ENCODE results near the gene PHLPP1. TPM values are rescaled to one million over a fixed set of nuclear protein-coding genes. Genes with fewer than 3 reads are reported as not detected.

The PHLPP1 gene
- polyA plus RNA-seq, 6 donors from 2014 or later: 0.16 to 1.6 (median 0.59) TPM

- H3K4me3 Mint-ChIP-seq: no peak overlapping the region
- peak overlapping the region in 1 of 6 donors; percentile 44 for H3K27ac Mint-ChIP-seq
- H3K36me3 Mint-ChIP-seq: peaks cover 0 to 10% of the 10 kb centered on the region in 2 donors
- peaks cover 5 to 12% (median 9%) of the 10 kb centered on the region in 7 donors for H3K9me3 Mint-ChIP-seq
- no peaks in the 10 kb centered on the region for H3K4me1 Mint-ChIP-seq
- ATAC-seq (ENCODE audit: low read depth in 2 of 2) (no peak), DNase-seq (no peak)
- no peaks in the 10 kb centered on the region for H3K27me3 Mint-ChIP-seq
These were observed 307.2 kb downstream of the PHLPP1 start for GRCh38 chr18:63022429-63023022.

- no peak overlapping the region for H3K27ac Mint-ChIP-seq
- DNase-seq (no peak), ATAC-seq (ENCODE audit: low read depth in 2 of 2) (no peak)
- no peaks in the 10 kb centered on the region for H3K27me3 Mint-ChIP-seq
- H3K36me3 Mint-ChIP-seq: no peaks in the 10 kb centered on the region
- H3K4me1 Mint-ChIP-seq: peaks cover 12 to 14% (median 12%) of the 10 kb centered on the region in 3 donors
- no peak overlapping the region for H3K4me3 Mint-ChIP-seq
- peaks cover 0 to 1% (median 0%) of the 10 kb centered on the region in 7 donors for H3K9me3 Mint-ChIP-seq
These were observed 310.1 kb downstream of the PHLPP1 start for GRCh38 chr18:63025251-63026090.

GRCh38 chr18:63028380-63028779 lies 313.0 kb downstream of the PHLPP1 start:
- ATAC-seq (ENCODE audit: low read depth in 2 of 2) (peak; percentile 66 to 83), DNase-seq (no peak)
- Mint-ChIP-seq H3K4me1 (peaks cover 12 to 14% (median 12%) of the 10 kb centered on the region in 3 donors), H3K9me3 (peaks cover 0 to 4% (median 0%) of the 10 kb centered on the region in 7 donors), H3K27me3 (no peaks in the 10 kb centered on the region), H3K27ac (peak overlapping the region in 3 of 6 donors; percentile 1 to 5 (median 4)), H3K36me3 (no peaks in the 10 kb centered on the region), H3K4me3 (peak overlapping the region in 1 of 8 donors; percentile 37)

Other genes with a start within 250 kb of the PHLPP1 start
- gene ZCCHC2, start 192.5 kb upstream of the PHLPP1 start, polyA plus RNA-seq (ENCODE audit: low read depth in 6 of 6): 1 to 10 TPM in 5 of 6 donors, not detected in 1; 2.5 to 4.6 (median 2.8) TPM

All from naive B cell (primary cell).